Eye (tissue), 1 donor: ENCODE measurements around the gene KLHDC4.
"Not testable (repeated sequence)": the region's sequence is repeated elsewhere in the genome, so short reads cannot be mapped to it uniquely, and the experiment has no call there.

Experiments
- DNase-seq: peaks from one replicate; pipeline ENCODE4 v3.0.0-alpha.2; 2015

KLHDC4 gene

DNA sequence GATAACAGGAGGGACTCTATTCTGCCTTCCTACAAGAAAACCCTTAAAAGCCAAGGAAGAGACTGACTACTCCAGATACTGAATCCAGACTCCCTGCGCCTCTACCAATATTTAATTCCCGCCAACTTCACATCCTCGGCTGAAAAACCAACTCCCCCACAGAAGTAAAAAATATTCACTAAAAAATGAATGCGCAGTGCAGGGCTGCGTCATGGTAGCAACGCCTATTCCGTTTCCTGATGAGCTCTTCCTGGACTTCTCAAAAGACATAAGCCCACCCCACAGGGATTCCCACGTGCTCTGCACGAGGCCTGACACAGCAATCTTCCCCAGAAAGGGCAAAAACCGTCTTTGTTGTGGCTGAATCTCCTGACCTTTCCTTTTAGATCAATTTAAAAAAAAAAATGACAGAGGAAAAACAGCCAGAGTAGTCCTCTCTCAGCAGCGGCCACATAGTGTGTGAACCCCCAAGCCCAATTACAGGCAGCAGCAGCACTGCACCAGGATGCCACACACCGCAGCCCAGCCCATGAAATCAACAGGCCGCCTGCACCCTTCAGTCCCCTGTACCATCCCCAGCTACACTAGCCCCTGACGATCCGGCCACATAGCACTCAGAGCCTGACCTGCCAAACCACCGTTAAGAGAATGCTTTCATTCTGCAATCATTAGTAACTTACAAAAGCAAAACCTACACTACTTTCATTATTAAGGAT, 23.9 kb downstream of the KLHDC4 start:
- DNase-seq: no peak

DNA sequence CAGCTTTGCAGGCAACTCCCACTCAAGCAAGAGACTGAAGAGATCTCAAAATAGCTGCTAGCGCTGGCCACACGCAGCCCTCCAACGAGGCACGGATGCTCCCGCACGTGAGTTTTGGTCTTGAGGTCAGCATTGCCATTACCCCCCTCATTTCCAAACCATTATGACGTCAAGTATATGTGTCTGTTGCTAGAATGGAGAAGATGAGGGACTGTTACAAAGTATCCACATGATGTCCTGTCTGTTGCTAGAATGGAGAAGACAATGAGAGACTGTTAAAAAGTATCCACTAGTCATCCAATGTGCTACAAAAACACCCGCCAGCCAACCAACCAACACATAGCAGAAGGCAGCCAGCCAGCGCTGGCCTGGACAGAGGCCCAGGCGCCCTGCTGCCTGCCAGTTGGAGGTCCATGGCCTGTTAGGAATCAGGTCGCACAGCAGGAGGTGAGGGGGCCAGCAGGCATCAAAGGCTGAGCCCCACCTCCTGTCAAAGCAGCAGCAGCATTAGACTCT, 24.8 kb downstream of the KLHDC4 start:
- DNase-seq: peak; percentile 9

DNA sequence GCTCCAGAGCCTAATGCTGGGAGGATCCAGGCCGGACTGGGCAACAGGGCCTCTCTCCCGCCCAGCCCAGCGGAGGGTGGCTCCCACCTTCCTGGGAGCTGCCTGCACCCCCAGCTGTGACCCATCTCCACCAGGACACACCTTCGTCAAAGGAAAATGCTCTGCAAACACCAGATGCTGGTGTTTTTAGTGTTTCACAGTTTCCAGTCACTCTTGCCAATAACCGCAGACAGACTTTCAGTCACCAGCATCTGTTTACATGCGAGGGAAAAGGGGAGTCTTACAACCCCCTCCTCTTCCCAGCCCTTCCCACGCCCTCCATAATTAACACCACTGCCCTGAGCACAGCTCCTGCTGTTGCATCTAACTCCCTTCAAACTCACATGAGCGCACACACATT, 25.3 kb downstream of the KLHDC4 start:
- DNase-seq: peak; percentile 4

GRCh38 chr16:87739801-87740200, 26.0 kb downstream of the KLHDC4 start:
- no peak for DNase-seq

DNA sequence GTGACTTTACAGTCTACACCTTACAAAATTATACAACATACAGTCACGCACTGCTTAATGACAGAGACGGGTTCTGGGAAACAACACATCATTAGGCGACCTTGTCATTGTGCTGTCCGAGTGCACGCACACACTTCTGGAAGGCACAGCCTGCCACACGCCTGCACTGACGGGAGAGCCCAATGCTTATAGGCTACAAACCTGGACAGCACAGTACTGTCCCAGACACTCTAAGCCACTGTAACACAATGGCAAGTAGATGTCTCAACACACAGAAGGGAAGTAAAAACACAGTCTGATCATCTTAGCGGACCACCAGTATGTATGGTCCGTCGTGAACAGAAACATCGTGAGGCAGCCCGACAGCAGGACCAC, 29.8 kb downstream of the KLHDC4 start:
- no peak for DNase-seq

- DNase-seq: no peak
These were observed 30.3 kb downstream of the KLHDC4 start for GRCh38 chr16:87735270-87736007.

DNA sequence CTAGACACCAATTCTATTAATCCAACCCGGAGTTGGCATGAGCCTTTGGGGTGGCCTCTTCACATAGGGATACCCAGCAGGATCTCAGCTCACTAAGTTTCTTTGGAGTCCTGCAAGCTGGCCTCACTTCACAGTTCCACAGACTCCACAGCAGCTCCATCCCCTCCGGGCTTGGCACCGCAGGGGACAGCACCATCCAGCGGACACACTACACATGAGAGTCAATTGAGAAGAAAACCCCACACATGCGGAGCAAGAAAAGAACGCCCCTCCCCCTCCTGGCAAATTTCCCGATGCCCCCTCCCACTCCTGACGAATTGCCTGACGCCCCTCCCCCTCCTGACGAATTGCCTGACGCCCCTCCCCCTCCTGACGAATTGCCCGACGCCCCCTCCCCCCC, 31.1 kb downstream of the KLHDC4 start:
- no peak for DNase-seq

DNA sequence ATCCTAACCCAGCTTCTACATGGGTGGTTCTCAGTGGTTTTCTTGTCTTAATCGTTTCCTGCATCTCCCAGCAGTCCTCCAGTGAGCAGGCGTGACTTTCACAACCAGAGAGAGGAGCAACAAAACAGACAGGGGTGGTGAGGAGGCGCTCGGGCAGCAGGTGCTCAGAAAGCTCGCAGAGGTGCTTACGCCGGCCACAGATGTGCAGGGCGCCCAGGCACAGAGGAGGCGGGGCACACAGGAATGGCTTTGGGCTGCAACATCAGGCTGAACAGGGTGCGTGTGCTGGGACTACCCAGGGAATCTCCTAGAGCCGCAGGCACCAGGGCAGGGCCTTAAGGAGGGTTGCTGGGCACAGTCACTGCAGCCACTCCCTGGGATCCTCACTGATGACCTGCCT, 32.6 kb downstream of the KLHDC4 start:
- no peak for DNase-seq

GRCh38 chr16:87731607-87732006, 34.2 kb downstream of the KLHDC4 start:
- no peak for DNase-seq

DNA sequence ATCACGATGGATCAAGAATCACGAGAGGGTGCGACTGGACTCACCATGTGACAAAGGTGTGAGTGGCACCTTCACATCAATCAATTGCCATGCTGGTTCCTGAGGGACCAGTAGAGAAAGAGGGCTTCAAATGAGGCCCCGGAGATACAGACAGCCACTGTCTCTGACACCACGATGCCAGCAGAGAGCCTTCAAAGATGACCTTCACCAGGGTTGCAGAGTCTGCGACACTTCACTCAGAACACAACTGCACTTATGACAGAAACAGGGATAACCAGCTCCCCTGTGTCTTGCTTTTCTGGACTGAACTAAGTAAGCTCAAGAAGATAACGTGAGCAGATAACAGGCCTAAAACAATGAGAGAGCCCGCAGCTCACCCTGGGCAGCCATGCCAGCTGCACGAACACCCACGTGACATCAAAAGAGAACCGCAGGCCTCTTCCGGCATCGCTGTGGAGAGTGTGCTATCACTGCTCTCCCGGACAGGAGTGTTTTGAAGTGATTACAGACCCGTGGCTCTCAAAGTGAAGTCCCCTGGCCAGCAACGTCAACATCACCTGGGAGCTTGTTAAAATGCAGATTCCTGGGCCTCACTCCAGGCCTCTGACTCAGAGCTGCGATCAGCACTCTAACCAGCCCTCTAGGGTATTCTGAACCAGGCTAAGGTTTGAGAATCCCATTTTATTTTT, 36.4 kb downstream of the KLHDC4 start:
- no peak for DNase-seq

DNA sequence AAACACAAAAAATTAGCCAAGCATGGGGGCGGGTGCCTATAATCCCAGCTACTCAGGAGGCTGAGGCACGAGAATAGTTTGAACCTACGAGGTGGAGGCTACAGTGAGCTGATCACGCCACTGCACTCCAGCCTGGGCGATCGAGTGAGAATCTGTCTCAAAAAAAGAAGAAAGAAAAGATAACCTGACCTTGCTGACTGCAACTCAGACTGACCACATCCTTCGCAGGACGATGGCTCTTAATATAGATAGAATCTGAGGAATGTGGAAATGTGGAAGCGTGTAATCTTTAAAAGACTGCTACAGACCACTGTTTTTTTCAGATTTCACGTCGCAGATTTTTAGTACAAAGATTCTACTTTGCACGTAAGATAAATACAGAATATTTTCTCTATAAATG, 37.8 kb downstream of the KLHDC4 start:
- DNase-seq: no peak

DNA sequence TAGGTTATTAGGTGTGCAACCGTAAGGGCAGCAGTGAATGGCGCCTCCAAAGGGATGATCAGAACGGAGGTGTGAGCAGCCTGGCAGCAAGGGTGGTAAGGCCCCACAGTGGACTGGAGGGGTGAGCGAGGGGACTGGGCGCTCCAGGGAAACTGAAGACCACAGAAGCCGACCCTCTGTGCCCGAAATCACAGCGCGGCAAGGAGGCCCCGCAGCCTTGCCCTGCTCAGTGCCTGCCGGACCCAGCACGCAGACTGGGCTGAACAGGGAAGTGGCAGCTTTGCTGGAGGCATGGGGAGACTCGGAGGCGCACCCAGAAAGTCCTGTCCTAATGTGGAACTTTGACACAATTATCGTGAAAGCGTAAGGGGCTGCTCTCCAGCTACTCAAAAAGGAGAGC, 38.4 kb downstream of the KLHDC4 start:
- DNase-seq: no peak

- DNase-seq: not testable (repeated sequence)
These were observed 39.2 kb downstream of the KLHDC4 start for GRCh38 chr16:87726577-87726976.

DNA sequence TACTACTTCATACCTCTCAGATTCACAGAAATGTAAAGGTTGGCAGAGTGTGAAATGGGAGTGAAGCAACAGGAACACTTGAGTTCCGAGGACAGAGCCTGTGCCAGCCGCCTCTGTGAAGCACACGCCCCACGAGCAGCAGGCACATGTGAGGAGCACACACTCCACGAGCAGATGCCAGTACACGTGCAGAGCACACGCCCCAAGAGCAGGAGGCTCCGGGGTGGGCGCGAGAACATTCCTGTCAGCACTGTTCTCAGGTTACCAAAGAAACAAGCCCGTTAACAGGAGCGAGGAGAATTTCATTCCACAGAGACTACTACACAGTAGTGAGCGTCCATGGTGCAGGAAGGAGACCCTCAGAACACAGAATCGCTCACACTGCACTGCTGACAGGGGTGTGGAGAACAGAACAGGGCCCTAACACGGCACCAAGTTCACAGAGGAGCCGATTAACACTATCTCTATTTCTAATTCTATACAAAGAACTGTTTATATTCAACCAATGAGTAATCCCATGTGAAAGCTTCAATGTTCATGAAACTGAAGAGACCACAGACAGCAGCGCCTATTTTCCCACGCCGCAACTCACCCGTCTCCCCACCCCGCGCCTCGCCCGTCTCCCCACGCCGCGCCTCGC, 40.1 kb downstream of the KLHDC4 start:
- DNase-seq: peak; percentile 30

GRCh38 chr16:87724490-87725291, 41.1 kb downstream of the KLHDC4 start:
- no peak for DNase-seq

DNA sequence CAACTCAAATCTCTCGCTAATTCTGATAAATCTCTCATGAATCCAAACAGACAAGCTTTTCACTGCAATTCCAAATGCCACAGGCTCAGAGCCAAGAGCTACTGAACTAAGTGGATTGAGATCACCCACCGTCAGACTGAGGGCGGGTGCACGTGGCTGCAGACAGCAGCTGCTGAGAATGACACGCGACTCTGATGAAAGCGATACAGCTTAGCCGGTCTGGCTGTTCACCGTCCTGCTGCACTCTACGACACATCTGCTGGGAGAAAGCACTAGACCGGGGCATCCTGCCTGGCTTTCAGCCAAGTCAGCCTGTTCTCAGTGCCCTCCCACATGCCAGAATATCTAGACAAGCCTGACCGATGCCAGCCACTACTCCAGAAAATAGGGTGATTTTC, 42.6 kb downstream of the KLHDC4 start:
- DNase-seq: peak; percentile 89

GRCh38 chr16:87722590-87723225, 43.1 kb downstream of the KLHDC4 start:
- no peak for DNase-seq

- DNase-seq: no peak
These were observed 43.9 kb downstream of the KLHDC4 start for GRCh38 chr16:87721622-87722585.

DNA sequence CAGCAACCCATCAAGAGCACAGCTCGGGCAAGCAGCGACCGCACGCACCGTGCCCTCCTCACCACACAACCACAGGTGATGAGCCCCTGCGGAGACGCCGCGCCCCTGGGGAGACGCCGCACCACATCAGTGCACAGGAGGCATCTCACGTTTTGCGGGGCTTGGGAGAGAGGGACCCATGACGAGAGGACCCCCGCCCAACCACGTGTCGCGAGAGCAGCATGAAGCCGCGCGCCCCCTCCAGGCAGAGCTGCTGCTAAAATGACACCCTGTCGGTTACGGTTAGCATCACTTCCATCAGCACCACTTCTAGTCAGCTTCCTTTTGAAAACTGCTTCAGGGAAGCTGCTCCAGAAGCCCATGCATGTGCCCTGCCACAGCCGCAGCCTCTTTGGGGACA, 45.3 kb downstream of the KLHDC4 start:
- DNase-seq: peak; percentile 79

DNA sequence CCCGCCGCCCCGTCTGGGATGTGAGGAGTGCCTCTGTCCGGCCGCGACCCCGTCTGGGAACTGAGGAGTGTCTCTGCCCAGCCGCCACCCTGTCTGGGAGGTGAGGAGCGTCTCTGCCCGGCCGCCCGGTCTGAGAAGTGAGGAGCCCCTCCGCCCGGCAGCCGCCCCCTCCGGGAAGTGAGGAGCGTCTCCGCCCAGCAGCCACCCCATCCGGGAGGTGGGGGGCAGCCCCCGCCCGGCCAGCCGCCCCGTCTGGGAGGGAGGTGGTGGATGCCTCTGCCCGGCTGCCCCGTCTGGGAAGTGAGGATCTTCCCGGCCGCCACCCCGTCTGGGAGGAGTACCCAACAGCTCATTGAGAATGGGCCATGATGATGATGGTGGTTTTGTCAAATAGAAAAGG, 47.0 kb downstream of the KLHDC4 start:
- not testable (repeated sequence) for DNase-seq

GRCh38 chr16:87715658-87716057, 50.1 kb downstream of the KLHDC4 start:
- no peak for DNase-seq
